ENCODE measurements around the gene NLE1.
"Not testable (repeated sequence)": the region's sequence is repeated elsewhere in the genome, so short reads cannot be mapped to it uniquely, and the experiment has no call there.

DNA sequence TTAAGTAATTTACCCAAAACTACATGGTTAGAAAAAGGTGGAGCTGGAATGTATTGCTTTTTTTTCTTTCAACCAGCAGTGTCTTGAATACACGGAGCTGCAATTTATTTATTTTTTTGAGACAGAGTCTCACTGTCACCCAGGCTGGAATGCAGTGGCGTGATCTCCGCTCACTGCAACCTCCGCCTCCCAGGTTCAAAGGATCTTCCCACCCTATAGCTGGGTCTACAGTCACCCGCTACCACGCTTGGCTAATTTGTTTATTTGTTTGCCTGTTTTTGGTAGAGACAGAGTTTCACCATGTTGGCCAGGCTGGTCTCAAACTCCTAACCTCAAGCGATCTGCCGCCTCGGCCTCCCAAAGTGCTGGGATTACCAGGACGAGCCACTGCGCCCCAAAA, 51.4 kb downstream of the NLE1 start:
- TF ChIP-seq POLR2A, POLR2AphosphoS5, TAF1, SPI1 (IDR thresholded peaks at IDR 0.05; ENCODE audit: low read depth, low read length): not testable (repeated sequence)
